BE2C (cell line): Measurements from ENCODE around the gene CDH15.

ENCODE experiments used
- DNase-seq: peaks from one replicate; pipeline ENCODE4 v3.0.0-alpha.2; 2020
- H3K27me3 ChIP-seq: fragments of 250-450 bp; sonication (Bioruptor Pico); 2 replicates; pipeline ENCODE4 v1.5.1; 2020; ENCODE audit warnings: mild to moderate bottlenecking
- H3K36me3 ChIP-seq: fragments of 250-450 bp; sonication (Bioruptor Pico); 2 replicates; pipeline ENCODE4 v1.5.1; 2020; ENCODE audit warnings: mild to moderate bottlenecking
- H3K4me1 ChIP-seq: fragments of 250-450 bp; sonication (Bioruptor Pico); 2 replicates; pipeline ENCODE4 v1.5.1; 2020
- H3K4me3 ChIP-seq: 2 replicates; pipeline ENCODE4 v1.5.1; 2011; ENCODE audit warnings: low read depth, low read length
- H3K9me3 ChIP-seq: fragments of 250-450 bp; sonication (Bioruptor Pico); 2 replicates; pipeline ENCODE4 v1.5.1; 2020
- CTCF ChIP-seq: IDR thresholded peaks from 2 replicates; pipeline ENCODE4 v1.5.1; 2012; ENCODE audit warnings: mild to moderate bottlenecking, low read depth, low read length

Gene CDH15

GRCh38 chr16:89131783-89132182 lies 39.8 kb upstream of the CDH15 start:
- TF ChIP-seq CTCF = no peak
- peaks cover 27% of the 10 kb centered on the region for H3K36me3 ChIP-seq
- no peaks in the 10 kb centered on the region for H3K9me3 ChIP-seq
- H3K27me3 ChIP-seq = no peaks in the 10 kb centered on the region
- no peaks in the 10 kb centered on the region for H3K4me1 ChIP-seq
- no peak overlapping the region for H3K4me3 ChIP-seq
- DNase-seq = peak; percentile 3

GRCh38 chr16:89132194-89133005 lies 39.1 kb upstream of the CDH15 start:
- Histone ChIP-seq H3K27me3 (no peaks in the 10 kb centered on the region), H3K9me3 (no peaks in the 10 kb centered on the region), H3K4me3 (no peak overlapping the region), H3K36me3 (peaks cover 27% of the 10 kb centered on the region), H3K4me1 (no peaks in the 10 kb centered on the region)
- no peak for TF ChIP-seq CTCF
- peak; percentile 5 for DNase-seq

- peaks cover 25% of the 10 kb centered on the region for H3K36me3 ChIP-seq
- peak; percentile 6 for DNase-seq
- no peaks in the 10 kb centered on the region for H3K9me3 ChIP-seq
- no peak for TF ChIP-seq CTCF
- H3K4me3 ChIP-seq = no peak overlapping the region
- no peaks in the 10 kb centered on the region for H3K27me3 ChIP-seq
- no peaks in the 10 kb centered on the region for H3K4me1 ChIP-seq
Measured at GRCh38 chr16:89133457-89134127, 38.0 kb upstream of the CDH15 start.

- no peak for TF ChIP-seq CTCF
- Histone ChIP-seq H3K4me3 (no peak overlapping the region), H3K36me3 (peaks cover 24% of the 10 kb centered on the region), H3K9me3 (no peaks in the 10 kb centered on the region), H3K4me1 (no peaks in the 10 kb centered on the region), H3K27me3 (no peaks in the 10 kb centered on the region)
- no peak for DNase-seq
Measured at GRCh38 chr16:89134269-89134668, 37.3 kb upstream of the CDH15 start.

- H3K4me3 ChIP-seq = no peak overlapping the region
- TF ChIP-seq CTCF = no peak
- H3K4me1 ChIP-seq = no peaks in the 10 kb centered on the region
- DNase-seq = no peak
- no peaks in the 10 kb centered on the region for H3K9me3 ChIP-seq
- H3K27me3 ChIP-seq = no peaks in the 10 kb centered on the region
- peaks cover 25% of the 10 kb centered on the region for H3K36me3 ChIP-seq
Measured at GRCh38 chr16:89135166-89135565, 36.4 kb upstream of the CDH15 start.
